ENCODE data around the gene GH1. TPM values are rescaled to one million over a fixed set of nuclear protein-coding genes. Genes with fewer than 3 reads are reported as not detected.
"Not testable (repeated sequence)": the region's sequence is repeated elsewhere in the genome, so short reads cannot be mapped to it uniquely, and the experiment has no call there.

Gene GH1
- total and polyA plus RNA-seq, 2 experiments from 2014 or later, result not detected

DNA sequence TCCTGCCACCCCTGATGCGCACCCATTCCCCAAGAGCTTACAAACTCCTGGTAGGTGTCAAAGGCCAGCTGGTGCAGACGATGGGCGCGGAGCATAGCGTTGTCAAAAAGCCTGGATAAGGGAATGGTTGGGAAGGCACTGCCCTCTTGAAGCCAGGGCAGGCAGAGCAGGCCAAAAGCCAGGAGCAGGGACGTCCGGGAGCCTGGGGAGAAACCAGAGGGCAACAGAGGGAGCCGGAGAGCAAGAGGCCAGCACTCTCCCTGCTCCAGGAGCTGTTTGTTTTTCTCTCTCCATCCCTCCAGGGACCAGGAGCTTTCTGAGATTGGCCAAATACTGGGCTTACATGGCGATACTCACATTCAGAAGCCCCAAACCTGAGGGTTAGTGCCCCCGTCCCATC lies 334 bp downstream of the GH1 start:
- H4K20me1 ChIP-seq (ENCODE audit: insufficient read depth, poor library complexity, severe bottlenecking), result no peaks in the 10 kb centered on the region
- no peak overlapping the region for H3K4me2 ChIP-seq
- H3K9me3 ChIP-seq (ENCODE audit: low read depth), result no peaks in the 10 kb centered on the region
- H3K27me3 ChIP-seq, result peaks cover 7% of the 10 kb centered on the region
- H2AFZ ChIP-seq, result no peak overlapping the region
- no peak for DNase-seq (ENCODE audit: low spot score)
- H3K4me3 ChIP-seq, result no peak overlapping the region
- no peaks in the 10 kb centered on the region for H3K36me3 ChIP-seq (replicated peaks; ENCODE audit: insufficient read depth, low read depth)
- TF ChIP-seq EZH2phosphoT487 (IDR thresholded peaks at IDR 0.05; ENCODE audit: low read depth, severe bottlenecking, unreplicated experiment) (no peak), EZH2 (IDR thresholded peaks at IDR 0.05; ENCODE audit: borderline replicate concordance) (no peak), CTCF (IDR thresholded peaks at IDR 0.05; ENCODE audit: poor library complexity) (no peak)
- H3K79me2 ChIP-seq, result no peaks in the 10 kb centered on the region
- WGBS (ENCODE audit: low lambda C conversion rate, missing lambda C conversion rate), result 31% methylated on average over 10 of the region's 10 CpGs
- no peaks in the 10 kb centered on the region for H3K9me2 ChIP-seq (replicated peaks; ENCODE audit: insufficient read depth)
- no peak overlapping the region for H3K27ac ChIP-seq
- H3K4me1 ChIP-seq (ENCODE audit: insufficient read depth), result no peaks in the 10 kb centered on the region

- H3K27ac ChIP-seq, result no peak overlapping the region
- TF ChIP-seq EZH2phosphoT487 (IDR thresholded peaks at IDR 0.05; ENCODE audit: low read depth, severe bottlenecking, unreplicated experiment) (no peak), EZH2 (IDR thresholded peaks at IDR 0.05; ENCODE audit: borderline replicate concordance) (no peak)
- no peaks in the 10 kb centered on the region for H3K36me3 ChIP-seq (replicated peaks; ENCODE audit: insufficient read depth, low read depth)
- no peaks in the 10 kb centered on the region for H3K4me1 ChIP-seq (ENCODE audit: insufficient read depth)
- H4K20me1 ChIP-seq (ENCODE audit: insufficient read depth, poor library complexity, severe bottlenecking), result no peaks in the 10 kb centered on the region
- H3K4me2 ChIP-seq, result no peak overlapping the region
- H3K79me2 ChIP-seq, result no peaks in the 10 kb centered on the region
- H2AFZ ChIP-seq, result no peak overlapping the region
- DNase-seq (ENCODE audit: low spot score), result no peak
- H3K4me3 ChIP-seq, result no peak overlapping the region
- peaks cover 7% of the 10 kb centered on the region for H3K27me3 ChIP-seq
- 75% methylated on average over 13 of the region's 13 CpGs for WGBS (ENCODE audit: low lambda C conversion rate, missing lambda C conversion rate)
- no peaks in the 10 kb centered on the region for H3K9me2 ChIP-seq (replicated peaks; ENCODE audit: insufficient read depth)
- H3K9me3 ChIP-seq (ENCODE audit: low read depth), result no peaks in the 10 kb centered on the region
Observed at GRCh38 chr17:63917646-63918045, 993 bp downstream of the GH1 start.

DNA sequence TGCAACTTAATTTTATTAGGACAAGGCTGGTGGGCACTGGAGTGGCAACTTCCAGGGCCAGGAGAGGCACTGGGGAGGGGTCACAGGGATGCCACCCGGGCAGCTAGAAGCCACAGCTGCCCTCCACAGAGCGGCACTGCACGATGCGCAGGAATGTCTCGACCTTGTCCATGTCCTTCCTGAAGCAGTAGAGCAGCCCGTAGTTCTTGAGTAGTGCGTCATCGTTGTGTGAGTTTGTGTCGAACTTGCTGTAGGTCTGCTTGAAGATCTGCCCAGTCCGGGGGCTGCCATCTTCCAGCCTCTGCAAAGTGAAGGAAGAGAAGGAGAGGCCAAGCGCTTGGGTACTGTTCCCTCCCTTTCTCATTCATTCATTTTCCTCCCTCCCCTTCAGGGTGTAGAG lies 1.4 kb downstream of the GH1 start:
- not testable (repeated sequence) for H3K4me2 ChIP-seq, H3K4me3 ChIP-seq

GRCh38 chr17:63916566-63917185 lies 2.0 kb downstream of the GH1 start:
- no peak overlapping the region for H2AFZ ChIP-seq
- 86% methylated on average over 12 of the region's 12 CpGs for WGBS (ENCODE audit: low lambda C conversion rate, missing lambda C conversion rate)
- no peak overlapping the region for H3K4me3 ChIP-seq
- no peaks in the 10 kb centered on the region for H3K9me2 ChIP-seq (replicated peaks; ENCODE audit: insufficient read depth)
- no peaks in the 10 kb centered on the region for H4K20me1 ChIP-seq (ENCODE audit: insufficient read depth, poor library complexity, severe bottlenecking)
- no peaks in the 10 kb centered on the region for H3K4me1 ChIP-seq (ENCODE audit: insufficient read depth)
- no peaks in the 10 kb centered on the region for H3K79me2 ChIP-seq
- H3K27me3 ChIP-seq, result peaks cover 7% of the 10 kb centered on the region
- no peaks in the 10 kb centered on the region for H3K36me3 ChIP-seq (replicated peaks; ENCODE audit: insufficient read depth, low read depth)
- no peak for DNase-seq (ENCODE audit: low spot score)
- H3K27ac ChIP-seq, result no peak overlapping the region
- no peak overlapping the region for H3K4me2 ChIP-seq
- H3K9me3 ChIP-seq (ENCODE audit: low read depth), result no peaks in the 10 kb centered on the region
- TF ChIP-seq EZH2phosphoT487 (IDR thresholded peaks at IDR 0.05; ENCODE audit: low read depth, severe bottlenecking, unreplicated experiment) (no peak), EZH2 (IDR thresholded peaks at IDR 0.05; ENCODE audit: borderline replicate concordance) (no peak), CTCF (IDR thresholded peaks at IDR 0.05; ENCODE audit: poor library complexity) (no peak)

More for the DNA sequence above, 1.4 kb downstream of the GH1 start:
- not testable (repeated sequence) for DNase-seq (ENCODE audit: low spot score); H3K27me3 ChIP-seq; H3K36me3 ChIP-seq (replicated peaks; ENCODE audit: insufficient read depth, low read depth); H3K9me2 ChIP-seq (replicated peaks; ENCODE audit: insufficient read depth); H3K79me2 ChIP-seq; H3K4me1 ChIP-seq (ENCODE audit: insufficient read depth); H2AFZ ChIP-seq; H3K9me3 ChIP-seq (ENCODE audit: low read depth); H3K27ac ChIP-seq; H4K20me1 ChIP-seq (ENCODE audit: insufficient read depth, poor library complexity, severe bottlenecking)
- WGBS (ENCODE audit: low lambda C conversion rate, missing lambda C conversion rate), result 95% methylated on average over 11 of the region's 11 CpGs

DNA sequence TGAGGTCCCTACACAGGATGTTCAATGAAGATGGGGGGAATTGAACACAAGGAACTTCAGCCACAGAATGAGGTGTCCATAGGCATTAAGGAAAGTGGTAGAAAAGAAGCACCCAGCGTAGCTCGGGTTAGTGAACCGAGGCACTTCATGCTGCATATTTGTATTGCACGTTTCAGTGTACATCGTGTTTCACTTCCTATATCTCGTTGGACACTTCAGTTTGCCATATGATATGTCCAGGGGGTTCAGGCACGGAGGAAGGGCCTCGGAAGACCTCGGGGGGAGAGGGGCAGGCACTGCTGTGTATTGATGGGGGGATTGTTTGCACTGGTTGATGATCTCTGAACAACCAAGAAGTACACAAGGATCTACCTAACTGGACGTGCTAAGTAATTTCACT lies 2.9 kb downstream of the GH1 start:
- H3K9me2 ChIP-seq (replicated peaks; ENCODE audit: insufficient read depth); H4K20me1 ChIP-seq (ENCODE audit: insufficient read depth, poor library complexity, severe bottlenecking): not testable (repeated sequence)
- WGBS (ENCODE audit: low lambda C conversion rate, missing lambda C conversion rate), result 90% methylated on average over 10 of the region's 10 CpGs

More for the DNA sequence above, 2.9 kb downstream of the GH1 start:
- H3K79me2 ChIP-seq; H3K9me3 ChIP-seq (ENCODE audit: low read depth); H3K27me3 ChIP-seq; H3K36me3 ChIP-seq (replicated peaks; ENCODE audit: insufficient read depth, low read depth); DNase-seq (ENCODE audit: low spot score); H3K27ac ChIP-seq; H3K4me3 ChIP-seq; H2AFZ ChIP-seq; H3K4me2 ChIP-seq; H3K4me1 ChIP-seq (ENCODE audit: insufficient read depth): not testable (repeated sequence)
